GM18517 (cell line): ENCODE data around the gene EXOC2.

ENCODE experiments used
- ATAC-seq: cut with Tn5 transposase; IDR thresholded peaks from one replicate; pipeline ENCODE4 v1.9.1; 2021; ENCODE audit warnings: mild to moderate bottlenecking, moderate library complexity; ENCODE audit not compliant: unreplicated experiment

The EXOC2 gene

DNA sequence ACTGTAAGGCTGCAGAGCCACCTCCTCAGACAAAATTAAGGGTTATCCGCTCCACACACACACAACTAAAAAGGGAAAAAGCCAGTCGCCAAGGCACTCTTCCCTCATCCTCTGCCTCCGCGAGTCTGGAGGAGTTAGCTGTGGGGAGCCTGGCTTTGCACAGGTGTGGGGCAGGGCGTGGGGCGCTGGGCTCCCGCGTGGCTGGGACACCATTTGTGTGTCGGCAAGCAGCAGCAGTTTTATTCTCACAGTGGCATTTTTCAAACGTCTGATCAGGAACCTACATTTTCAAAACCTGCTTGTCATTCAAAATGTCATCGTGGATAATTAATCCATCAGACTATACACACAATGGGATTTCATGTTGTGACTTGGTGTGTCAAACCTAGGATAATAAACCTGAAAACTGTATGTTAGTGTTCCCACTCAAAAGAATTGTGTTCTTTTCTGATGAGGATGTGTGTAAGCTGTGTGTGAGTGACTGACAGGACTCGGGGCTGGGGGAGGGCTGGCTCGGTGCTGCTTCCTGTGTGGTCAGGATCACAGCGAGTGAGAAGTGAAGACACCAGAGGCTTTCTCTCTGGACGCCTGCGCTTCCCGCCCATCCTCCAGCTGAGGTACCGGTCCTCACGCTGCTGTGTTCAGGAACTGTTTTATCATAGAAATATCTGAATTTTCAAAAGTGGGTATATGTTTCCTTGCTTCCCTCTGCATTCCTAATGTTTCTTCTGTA is 218.3 kb downstream of the EXOC2 start:
- peak; percentile 66 for ATAC-seq

DNA sequence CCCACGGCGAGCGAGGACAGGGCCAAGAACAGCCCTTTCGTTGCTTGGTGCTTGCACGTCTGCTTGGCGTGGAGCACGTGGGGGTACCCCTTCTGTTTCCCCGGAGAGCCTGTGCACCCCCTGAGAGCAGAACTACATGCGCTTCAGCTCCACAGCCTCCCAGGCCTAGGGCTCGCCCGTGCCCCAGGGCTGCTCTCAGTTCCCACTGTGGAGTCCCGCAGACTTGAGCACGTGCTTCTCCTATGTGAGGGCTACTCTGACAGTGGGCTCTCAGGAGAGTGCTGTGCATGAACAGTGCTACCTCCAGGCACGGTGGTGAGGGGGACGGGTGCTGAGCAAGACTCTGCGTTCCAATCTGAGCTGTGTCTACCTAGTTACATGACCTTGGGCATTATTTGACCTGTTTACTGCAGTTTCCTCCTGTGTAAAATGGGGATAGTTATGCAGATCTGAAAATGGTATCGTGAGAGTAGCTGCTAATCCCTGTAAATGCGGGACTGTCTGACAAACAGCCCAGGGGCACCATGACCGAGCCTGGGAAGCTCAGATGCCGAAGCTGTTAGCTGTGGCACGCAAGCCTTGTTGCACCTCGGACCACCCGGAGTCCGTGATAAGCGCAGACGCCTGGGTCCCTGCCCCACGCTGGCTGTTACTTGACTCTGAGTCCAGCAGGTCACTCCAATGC is 219.0 kb downstream of the EXOC2 start:
- ATAC-seq = no peak

DNA sequence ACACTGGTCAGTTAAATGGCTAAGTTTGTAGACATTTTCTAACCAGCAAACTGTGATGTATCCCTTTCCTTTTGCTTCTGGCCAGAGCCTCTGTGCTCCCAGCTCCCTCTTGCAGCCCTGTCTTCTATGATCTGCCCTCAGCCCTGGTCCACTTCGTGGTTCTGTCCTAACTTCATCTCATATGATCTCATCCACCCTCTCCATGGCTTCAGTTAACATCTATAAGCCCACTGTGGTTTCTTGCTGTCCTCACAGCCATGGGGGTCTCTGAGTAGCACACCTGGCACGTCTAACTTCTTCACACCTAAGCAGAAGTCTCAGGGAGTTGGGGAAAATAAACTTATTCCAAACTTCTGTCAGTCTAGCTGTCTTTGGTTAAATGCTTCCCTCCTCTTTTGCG is 219.6 kb downstream of the EXOC2 start:
- ATAC-seq = no peak

DNA sequence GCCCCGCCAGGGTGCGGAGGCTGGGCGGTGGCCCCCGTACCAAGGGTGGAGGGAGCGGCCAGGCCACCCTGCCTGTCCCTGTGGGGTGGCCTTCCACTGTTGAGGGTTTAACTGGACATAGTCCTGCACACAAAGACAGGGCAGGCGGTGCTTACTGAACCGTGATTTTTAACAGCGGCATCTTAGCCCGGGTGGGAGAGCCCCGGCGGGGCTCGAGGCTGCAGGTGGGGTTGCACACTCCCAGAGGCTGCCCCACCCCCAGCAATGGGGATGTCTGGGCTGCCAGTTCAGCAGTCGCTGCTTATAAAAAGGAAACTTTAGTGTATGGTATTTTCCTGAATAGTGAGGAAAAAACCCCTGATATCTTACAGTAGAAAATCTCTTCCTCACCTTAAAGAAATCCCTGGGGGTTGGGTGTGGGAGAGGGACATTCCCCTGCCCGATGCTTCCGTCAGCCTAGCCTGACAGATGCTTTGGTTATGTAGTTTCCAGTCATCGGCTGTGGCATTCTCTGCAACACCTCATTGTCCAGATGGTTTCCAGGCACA is 222.0 kb downstream of the EXOC2 start:
- ATAC-seq = no peak

DNA sequence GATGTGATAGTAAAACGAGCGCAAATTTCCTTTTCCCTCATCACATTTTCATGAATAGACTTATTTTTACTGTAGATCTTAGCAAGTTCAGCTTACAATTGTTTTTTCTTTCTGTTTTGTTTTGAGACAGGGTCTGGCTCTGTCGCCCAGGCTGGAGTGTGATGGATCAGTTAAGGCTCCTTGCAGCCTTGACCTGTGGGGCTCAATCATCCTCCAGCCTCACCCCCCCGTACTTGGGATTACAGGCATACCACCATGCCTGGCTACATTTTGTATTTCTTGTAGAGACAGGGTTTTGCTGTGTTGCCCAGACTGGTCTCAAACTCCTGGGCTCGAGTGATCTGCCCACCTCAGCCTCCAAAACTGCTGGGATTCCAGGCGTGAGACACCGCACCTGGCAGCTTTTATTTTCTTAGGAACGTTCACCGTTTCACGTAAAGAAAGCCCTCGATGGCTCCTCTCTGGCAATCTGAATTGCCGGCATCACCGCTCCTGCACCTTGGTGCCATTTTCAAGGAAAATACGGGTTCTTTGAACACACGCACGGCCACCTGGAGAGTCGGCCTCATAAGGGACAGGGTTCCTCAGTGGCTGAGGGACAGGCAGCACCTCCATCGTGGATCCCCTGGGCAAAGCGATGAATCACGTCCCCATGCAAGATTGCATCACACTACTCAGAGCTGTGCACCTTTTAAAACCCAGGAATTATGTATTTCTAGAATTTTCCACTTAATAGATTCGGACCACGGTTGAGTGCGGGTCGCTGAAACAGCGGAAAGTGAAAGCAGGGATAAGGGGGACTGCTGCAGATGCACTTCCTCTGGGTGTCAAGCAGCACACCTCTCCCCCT is 222.7 kb downstream of the EXOC2 start:
- no peak for ATAC-seq

DNA sequence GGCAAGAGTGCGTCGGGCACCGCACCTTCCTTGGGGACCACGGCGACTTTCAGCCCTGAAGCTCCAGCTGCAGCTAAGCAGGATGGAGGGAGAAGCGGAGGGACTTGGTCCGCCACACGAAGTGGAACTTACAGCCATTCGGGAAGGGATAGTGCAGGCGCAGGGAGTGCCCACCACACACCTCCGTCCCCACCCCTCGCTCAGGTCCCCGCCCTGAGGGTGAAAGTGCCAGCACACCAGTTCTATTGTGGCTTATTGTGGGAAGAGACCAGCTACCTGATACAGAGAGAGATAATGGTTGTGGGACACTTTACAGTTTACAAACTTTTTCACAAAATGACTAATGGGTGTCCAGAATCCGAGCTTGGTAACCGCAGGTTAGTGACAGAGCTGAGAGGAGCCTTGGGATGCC is 225.3 kb downstream of the EXOC2 start:
- ATAC-seq = no peak

DNA sequence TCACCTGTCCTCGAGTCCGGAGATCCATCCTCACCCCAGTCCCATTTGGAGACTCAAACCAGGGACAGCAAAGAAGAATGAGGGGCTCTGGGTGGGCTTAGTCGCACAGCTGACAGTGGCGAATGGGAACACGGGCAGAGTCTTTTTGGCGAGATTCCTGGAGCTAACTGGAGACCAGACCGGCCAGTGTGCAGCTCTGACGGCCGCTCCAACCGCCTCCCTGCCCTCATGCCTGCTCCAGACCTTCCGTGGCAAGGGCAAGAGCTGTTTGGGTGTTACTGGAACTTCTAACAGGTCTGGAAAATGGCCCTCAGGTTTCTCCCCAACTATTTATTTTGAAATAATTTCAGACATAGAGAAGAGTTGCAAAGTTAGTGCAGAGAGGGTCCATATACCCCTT is 225.8 kb downstream of the EXOC2 start:
- ATAC-seq = no peak

DNA sequence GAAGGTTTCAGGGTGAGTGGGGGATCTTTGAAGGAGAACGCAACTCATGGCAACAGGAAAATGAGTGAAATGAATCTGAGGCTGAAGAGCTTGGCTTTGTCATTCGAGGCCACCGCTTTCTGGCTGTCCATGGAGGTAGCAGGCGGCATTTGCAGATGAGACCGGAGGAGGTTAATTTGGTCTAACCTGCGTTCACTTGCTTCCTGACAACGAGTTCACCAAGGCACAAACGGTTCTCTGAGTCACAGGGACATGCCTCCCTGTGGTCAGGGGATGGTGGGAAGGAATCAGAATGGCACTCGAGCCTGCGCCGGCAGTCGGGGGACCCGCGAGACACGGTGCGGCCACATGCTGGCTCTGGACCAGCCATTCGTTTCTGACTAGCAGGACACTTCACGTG is 226.4 kb downstream of the EXOC2 start:
- no peak for ATAC-seq

DNA sequence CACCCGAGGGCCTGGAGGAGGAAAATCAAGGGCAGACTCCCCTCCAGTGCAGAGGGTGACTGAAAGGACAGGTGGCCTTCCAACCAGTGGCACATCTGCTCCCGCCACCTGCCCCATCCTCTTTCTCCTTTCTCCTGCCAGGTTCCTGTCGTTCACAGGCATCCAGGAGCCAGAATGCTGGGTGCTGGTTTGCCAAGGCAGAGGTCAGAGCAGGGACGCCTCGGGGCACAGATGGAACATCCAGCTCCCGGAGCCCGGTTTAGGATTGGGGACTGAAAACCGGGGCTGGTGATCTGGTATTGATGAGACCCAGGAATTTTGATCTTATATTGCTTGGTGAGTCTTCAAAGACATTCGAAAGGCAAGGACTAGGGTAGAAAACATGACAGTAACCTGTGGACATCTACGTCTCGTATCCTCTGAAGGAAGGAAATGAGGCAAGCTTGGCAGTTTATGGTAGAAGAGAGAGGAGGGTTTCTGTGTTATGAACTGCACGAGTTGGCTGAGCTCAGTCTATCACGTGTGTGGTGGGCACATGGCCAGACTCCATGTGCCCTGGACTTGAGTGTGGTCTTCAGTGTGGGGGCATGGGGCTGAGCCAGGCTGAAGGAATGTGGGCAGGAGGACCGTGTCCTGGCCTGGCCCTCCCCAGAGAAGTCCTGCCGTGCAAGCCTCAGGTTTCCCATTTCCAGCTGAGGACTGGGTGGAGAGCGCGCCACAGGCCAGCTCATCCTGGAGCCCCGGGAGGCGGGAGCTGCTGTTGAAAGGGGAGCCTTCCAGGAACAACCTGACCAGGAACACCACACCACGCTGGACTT is 227.2 kb downstream of the EXOC2 start:
- no peak for ATAC-seq

DNA sequence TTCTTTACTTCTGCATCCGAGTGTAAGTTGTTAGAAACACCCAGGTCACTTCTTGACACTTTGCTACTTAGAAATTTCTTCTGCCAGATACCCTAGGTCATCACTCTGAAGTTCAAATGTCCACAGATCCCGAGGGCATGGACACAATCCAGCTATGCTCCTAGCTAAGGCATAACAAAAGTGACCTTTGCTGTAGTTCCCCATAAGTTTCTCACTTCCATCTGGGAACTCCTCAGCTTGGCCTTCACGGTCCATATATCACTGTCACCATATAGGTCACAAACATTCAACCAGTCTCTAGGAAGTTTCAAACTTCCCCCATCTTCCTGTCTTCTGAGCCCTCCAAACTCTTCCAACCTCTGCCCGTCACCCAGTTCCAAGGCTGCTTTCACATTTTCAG is 236.1 kb downstream of the EXOC2 start:
- ATAC-seq = no peak

DNA sequence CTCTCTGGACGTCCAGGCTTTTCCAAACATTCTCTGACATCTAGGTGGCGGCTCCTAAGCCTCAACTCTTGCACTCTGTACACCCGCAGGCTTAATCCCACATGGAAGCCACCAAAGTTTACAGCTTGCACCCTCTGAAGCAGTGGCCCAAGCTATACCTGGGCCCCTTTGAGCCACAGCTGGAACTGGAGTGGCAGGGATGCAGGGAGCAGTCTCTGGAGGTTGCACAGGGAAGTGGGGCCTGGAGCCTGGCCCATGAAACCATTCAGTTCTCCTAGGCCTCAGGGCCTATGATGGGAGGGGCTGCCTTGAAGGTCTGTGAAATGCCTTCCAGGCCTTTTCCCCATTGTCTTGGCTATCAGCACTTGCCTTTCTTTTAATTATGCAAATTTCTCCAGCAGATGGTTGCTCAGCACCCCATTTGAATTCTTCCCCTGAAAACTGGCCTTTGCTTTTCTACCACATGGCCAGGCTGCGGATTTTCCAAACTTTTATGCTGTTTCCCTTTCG is 236.5 kb downstream of the EXOC2 start:
- no peak for ATAC-seq

DNA sequence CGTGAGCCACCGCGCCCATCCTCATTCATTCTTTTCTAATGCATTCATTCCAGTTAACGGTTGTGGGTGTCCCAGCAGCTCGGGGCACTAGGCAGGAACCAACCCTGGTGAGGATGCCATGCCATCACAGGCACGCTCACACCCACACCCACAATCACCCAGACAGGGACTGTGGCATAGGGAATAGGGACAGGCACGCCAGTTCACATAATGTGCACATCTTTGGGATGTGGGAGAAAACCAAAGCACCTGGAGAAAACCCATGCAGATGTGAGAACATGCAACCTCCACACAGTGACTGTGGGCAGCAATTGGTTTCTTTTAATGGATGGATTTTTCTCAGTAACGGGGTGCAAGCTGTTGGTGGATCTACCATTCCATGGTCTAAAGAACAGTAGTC is 237.1 kb downstream of the EXOC2 start:
- ATAC-seq = no peak

DNA sequence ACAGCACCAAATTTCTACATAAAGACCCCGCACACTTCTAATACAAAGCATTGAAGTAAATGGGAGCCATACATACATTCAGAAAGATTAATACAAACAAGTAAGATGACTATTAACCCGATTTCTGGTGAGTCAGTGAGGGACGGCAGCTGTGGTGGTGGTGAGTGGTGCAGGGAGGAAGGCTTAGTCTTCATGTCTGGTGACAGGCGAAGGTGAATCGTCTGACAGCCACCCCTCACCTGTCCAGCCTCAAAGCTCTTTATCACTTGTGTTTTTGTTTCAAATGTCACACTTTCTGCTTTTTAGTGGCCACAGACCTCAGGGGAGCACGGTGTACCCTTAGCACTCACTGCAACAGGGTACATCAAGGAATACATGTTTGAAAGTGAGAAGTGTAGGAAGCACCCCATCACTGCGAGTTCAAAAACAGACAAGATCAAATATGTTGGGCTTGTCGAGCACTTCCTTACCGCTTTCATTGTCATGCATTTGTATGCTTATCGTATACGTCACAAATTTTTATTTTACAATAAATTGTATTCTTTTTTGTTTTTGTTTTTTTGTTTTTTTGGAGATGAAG is 237.8 kb downstream of the EXOC2 start:
- no peak for ATAC-seq

DNA sequence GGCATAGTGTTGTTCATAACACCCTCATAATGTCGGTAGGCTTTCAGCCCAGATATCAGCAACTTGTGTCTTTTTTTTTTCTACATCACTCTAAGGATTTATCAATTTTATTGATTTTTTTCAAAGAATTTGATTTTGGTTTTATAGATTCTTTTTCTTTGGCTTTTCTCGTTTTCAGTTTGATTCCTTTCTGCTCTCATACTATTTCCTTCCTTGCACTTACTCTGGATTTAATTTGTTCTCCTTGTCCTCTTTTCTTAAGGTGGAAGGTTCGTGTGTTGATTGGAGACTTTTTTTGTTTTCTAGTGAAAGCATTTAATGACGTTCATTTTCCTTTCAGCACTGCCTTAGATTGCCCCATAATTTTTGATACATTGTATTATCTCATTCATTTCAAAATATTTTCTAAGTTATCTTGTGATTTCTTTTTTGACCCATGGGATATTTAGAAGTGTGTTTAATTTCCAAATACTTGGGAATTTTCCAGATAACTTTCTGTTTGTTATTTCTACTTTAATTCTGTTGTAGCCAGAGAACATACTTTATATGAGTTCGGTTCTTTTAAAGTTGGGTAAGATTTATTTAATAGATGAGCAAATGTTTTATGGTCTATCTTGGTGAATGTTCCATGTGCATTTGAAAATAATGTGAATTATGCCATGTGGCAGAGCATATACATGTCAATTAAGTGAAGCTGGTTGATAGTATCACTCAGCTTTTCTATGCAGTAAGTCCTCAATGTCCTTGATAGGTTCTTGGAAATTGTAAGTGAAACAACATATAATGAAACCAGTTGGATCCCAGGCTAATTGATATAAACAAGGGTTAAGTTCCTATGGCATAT is 238.6 kb downstream of the EXOC2 start:
- no peak for ATAC-seq

DNA sequence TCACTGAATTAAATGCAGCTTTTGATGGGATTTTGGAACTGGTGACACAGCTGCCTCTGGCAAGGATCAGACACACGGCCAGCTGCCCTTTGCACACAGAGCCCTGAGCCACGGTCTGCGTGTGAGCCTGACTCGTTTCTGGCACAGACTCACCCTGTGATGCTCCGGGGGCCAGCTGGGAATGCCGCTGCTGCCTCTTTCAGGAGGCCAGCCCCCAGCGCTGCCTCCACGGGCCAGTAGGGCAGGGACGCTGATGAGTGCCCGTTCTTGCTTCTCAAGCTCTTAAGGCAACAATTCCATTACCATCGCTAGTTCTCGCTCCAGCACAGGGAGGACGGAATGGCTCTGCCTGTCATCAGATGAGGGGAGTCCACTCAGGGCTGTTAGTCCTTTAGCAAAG is 239.8 kb downstream of the EXOC2 start:
- ATAC-seq = no peak

DNA sequence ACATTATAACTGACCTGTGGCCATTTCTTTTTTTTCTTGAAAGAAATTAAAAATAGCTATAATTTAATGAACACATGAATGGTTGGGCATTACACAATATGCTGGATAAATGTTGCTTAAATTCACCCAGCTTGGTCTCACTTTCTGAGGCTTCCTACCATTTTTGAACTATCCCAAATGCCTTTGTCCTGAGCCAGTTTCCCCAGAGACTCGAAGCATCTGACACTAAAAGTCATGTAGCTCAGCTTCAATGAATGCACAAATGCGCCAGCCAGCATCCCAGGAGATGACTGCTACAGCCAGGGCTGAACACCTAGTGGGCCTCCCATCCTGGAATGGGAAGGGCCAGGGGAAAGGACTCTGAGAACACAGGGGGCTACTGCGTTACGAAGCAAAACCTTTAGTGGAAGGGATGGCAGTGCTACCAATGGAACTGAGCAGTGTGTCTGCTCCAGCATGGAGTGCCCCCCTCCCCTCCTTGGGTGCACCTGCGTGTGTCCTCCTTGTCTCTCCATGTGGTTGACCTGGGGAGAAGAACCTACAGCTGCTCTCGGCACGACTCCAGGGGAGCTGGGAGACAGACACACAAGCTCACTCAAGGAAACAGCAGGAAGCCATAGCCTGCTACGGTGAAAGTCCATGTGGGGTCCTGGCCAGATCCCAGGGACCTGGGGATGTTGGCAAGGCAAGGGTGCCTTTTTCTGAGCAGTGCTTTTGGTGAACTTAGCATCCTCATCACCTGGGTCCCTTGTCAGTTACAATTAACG is 240.5 kb downstream of the EXOC2 start:
- no peak for ATAC-seq

DNA sequence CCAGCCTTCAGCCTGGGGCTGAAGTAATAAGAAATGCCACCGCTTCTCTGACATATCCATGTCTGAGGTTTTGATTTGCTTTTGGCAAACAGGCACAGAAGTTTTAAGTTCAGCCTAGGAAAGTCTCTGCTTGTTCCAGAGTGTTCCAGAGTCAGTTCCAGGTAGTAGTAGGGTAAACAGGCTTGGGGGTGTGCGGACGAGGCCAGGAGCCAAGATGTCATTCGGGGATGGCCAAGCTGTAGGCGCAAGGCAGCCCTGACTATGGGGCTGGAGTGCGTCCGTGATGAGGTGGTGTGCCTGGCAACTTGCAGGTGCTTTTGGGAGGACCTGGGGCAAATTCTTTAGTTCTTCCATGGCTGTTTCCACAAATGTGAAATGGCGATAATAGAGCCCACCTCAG is 241.1 kb downstream of the EXOC2 start:
- no peak for ATAC-seq

DNA sequence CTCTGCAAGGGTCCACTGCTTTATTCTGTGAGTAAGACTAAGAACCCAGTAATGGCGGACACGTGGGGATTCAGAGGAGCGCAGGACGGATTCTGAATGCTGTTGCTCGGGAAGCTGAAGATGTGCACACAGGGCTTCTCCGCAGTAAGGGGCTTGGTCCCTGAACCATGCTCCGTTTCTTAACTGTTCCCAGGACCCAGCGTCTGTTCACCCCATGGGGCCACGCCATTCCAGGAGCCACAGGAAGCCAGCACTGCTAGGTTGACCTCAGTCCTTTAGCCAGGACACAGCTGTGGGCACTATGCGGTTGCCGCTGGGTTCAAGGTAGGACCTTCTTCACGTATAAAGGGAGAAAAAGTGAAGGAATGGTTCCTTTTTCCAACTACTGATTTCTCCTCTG is 241.6 kb downstream of the EXOC2 start:
- ATAC-seq = no peak
